GM12891 (cell line): Measurements from ENCODE around the gene ASB6.

Experiments used
- DNase-seq: peaks from one replicate; pipeline ENCODE4 v3.0.0; 2011; ENCODE audit warnings: low spot score; ENCODE audit not compliant: insufficient read length
- FAIRE-seq: peaks from 2 replicates; lab custom pipeline; 2011; peaks lifted over from hg19 to GRCh38; lab: Jason Lieb, UNC
- PAX5 ChIP-seq: IDR thresholded peaks from 2 replicates; pipeline ENCODE4 v1.6.1; 2011; ENCODE audit warnings: low read length, moderate library complexity, mild to moderate bottlenecking; ENCODE audit not compliant: insufficient read depth, severe bottlenecking
- POLR2A ChIP-seq: IDR thresholded peaks from 2 replicates; pipeline ENCODE4 v1.6.1; 2011; ENCODE audit warnings: low read depth, low read length, control low read depth
- POLR2AphosphoS5 ChIP-seq: IDR thresholded peaks from 2 replicates; pipeline ENCODE4 v1.6.1; 2011; ENCODE audit warnings: low read depth, low read length, control low read depth
- POU2F2 ChIP-seq: IDR thresholded peaks from 2 replicates; pipeline ENCODE4 v1.6.1; 2011; ENCODE audit warnings: low read depth, mild to moderate bottlenecking, control low read depth, low read length, moderate library complexity
- SPI1 ChIP-seq: IDR thresholded peaks from 2 replicates; pipeline ENCODE4 v1.6.1; 2011; ENCODE audit warnings: low read depth, low read length, control low read depth
- TAF1 ChIP-seq: IDR thresholded peaks from 2 replicates; pipeline ENCODE4 v1.6.1; 2011; ENCODE audit warnings: low read depth, low read length, control low read depth

The ASB6 gene

GRCh38 chr9:129591916-129592315 lies 50.0 kb downstream of the ASB6 start:
- no peak for TF ChIP-seq PAX5
- no peak for TF ChIP-seq POLR2A
- TF ChIP-seq TAF1: no peak
- TF ChIP-seq POLR2AphosphoS5: no peak
- TF ChIP-seq POU2F2: no peak
- no peak for TF ChIP-seq SPI1
- DNase-seq (no peak), FAIRE-seq (no peak)

GRCh38 chr9:129590466-129590865 lies 51.5 kb downstream of the ASB6 start:
- DNase-seq (no peak), FAIRE-seq (no peak)
- TF ChIP-seq POU2F2 (no peak), SPI1 (no peak), POLR2AphosphoS5 (no peak), PAX5 (no peak), POLR2A (no peak), TAF1 (no peak)

GRCh38 chr9:129587487-129588262 lies 54.3 kb downstream of the ASB6 start:
- no peak for DNase-seq
- TF ChIP-seq PAX5 (no peak), TAF1 (no peak), POLR2A (no peak), SPI1 (no peak), POLR2AphosphoS5 (no peak), POU2F2 (no peak)
- FAIRE-seq: no peak

GRCh38 chr9:129586685-129587084 lies 55.3 kb downstream of the ASB6 start:
- FAIRE-seq: peak; percentile 55
- DNase-seq: no peak
- TF ChIP-seq POLR2AphosphoS5: no peak
- no peak for TF ChIP-seq SPI1
- no peak for TF ChIP-seq POLR2A
- no peak for TF ChIP-seq TAF1
- TF ChIP-seq PAX5: no peak
- no peak for TF ChIP-seq POU2F2

- peak; percentile 28 for FAIRE-seq
- no peak for DNase-seq
- TF ChIP-seq SPI1 (peak; percentile 47; the same call in 1 of the 2 replicates), TAF1 (no peak)
These were observed 55.7 kb downstream of the ASB6 start for GRCh38 chr9:129586245-129586644.

- no peak for TF ChIP-seq POLR2AphosphoS5
- no peak for TF ChIP-seq POLR2A
- TF ChIP-seq PAX5: no peak
- FAIRE-seq: no peak
- no peak for DNase-seq
These were observed 56.6 kb downstream of the ASB6 start for GRCh38 chr9:129585352-129585751.
